ENCODE data around the gene CCDC183. TPM values are rescaled to one million over a fixed set of nuclear protein-coding genes. Genes with fewer than 3 reads are reported as not detected.

Gene CCDC183
- total and polyA plus RNA-seq, 5 donors from 2014 or later = 0.16 to 2.3 (median 0.65) TPM; not detected in 1

DNA sequence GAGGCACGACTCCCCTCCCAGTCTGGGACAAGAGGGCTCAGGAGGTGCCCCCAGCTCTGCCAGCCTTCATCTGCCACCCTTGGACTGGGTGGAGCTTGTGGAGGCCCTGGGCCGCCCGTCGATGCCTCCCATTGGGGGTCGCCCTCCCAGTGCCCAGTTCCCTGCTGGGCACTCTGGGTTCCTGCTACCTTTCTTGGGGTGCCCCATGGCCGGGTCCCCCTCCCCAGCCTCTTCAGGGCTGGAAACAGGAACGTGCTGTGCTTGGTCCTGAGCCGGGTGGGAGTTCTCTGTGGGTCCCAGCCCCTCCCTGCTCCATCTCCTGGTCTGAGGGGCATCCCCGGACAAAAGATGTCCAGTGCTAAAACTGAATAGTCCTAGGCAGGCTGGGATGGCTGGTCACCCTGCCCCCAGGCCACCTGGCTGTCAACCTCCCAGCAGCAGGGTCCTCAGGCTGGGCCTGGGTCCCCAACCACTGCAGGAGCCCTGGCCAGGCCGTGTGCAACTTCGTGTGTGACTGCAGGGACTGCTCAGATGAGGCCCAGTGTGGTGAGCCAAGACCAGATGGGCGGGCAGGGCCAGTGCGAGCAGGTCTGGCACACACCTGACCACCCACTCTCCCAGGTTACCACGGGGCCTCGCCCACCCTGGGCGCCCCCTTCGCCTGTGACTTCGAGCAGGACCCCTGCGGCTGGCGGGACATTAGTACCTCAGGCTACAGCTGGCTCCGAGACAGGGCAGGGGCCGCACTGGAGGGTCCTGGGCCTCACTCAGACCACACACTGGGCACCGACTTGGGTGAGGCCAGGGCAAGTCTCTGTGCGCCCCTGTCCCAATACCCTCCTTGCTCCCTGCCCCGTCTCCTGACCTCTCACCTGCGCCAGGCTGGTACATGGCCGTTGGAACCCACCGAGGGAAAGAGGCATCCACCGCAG lies 56.8 kb downstream of the CCDC183 start:
- Histone ChIP-seq H3K27ac (ENCODE audit: insufficient read depth, low read length, poor library complexity, severe bottlenecking) (no peak overlapping the region), H3K36me3 (ENCODE audit: control insufficient read depth, insufficient read depth, low read length) (no peaks in the 10 kb centered on the region), H3K9me3 (ENCODE audit: control insufficient read depth in 2 of 2, low read length in 2 of 2) (no peaks in the 10 kb centered on the region), H3K4me1 (ENCODE audit: control insufficient read depth, insufficient read depth, low read length, poor library complexity, severe bottlenecking) (peaks cover 18% of the 10 kb centered on the region), H3K4me3 (ENCODE audit: low read depth, low read length) (no peak overlapping the region), H3K27me3 (ENCODE audit: control insufficient read depth, insufficient read depth, low read length) (no peaks in the 10 kb centered on the region)
- no peak overlapping the region for H3K27ac Mint-ChIP-seq
- H3K4me1 Mint-ChIP-seq = peaks cover 0 to 11% (median 3%) of the 10 kb centered on the region in 4 donors
- H3K4me3 Mint-ChIP-seq = peak overlapping the region in 1 of 4 donors; percentile 49
- ATAC-seq (ENCODE audit: low read depth in 2 of 2) (no peak), DNase-seq (no peak)
- no peaks in the 10 kb centered on the region for H3K36me3 Mint-ChIP-seq
- peaks cover 8% of the 10 kb centered on the region for H3K27me3 Mint-ChIP-seq
- peaks cover 0 to 2% (median 0%) of the 10 kb centered on the region in 7 donors for H3K9me3 Mint-ChIP-seq

- H3K36me3 Mint-ChIP-seq = no peaks in the 10 kb centered on the region
- no peaks in the 10 kb centered on the region for H3K27me3 ChIP-seq (ENCODE audit: control insufficient read depth, insufficient read depth, low read length)
- H3K9me3 ChIP-seq (ENCODE audit: control insufficient read depth in 2 of 2, low read length in 2 of 2) = no peaks in the 10 kb centered on the region
- H3K4me1 Mint-ChIP-seq = peaks cover 0 to 9% (median 3%) of the 10 kb centered on the region in 4 donors
- DNase-seq (no peak), ATAC-seq (ENCODE audit: low read depth in 2 of 2) (no peak)
- peak overlapping the region in 1 of 4 donors; percentile 21 for H3K4me3 Mint-ChIP-seq
- no peak overlapping the region for H3K4me3 ChIP-seq (ENCODE audit: low read depth, low read length)
- peaks cover 0 to 2% (median 0%) of the 10 kb centered on the region in 7 donors for H3K9me3 Mint-ChIP-seq
- H3K27me3 Mint-ChIP-seq = peaks cover 8% of the 10 kb centered on the region
- no peak overlapping the region for H3K27ac Mint-ChIP-seq
- H3K27ac ChIP-seq (ENCODE audit: insufficient read depth, low read length, poor library complexity, severe bottlenecking) = no peak overlapping the region
- H3K36me3 ChIP-seq (ENCODE audit: control insufficient read depth, insufficient read depth, low read length) = no peaks in the 10 kb centered on the region
- H3K4me1 ChIP-seq (ENCODE audit: control insufficient read depth, insufficient read depth, low read length, poor library complexity, severe bottlenecking) = peaks cover 11% of the 10 kb centered on the region
Measured at GRCh38 chr9:136853596-136854112, 57.5 kb downstream of the CCDC183 start.

- Histone ChIP-seq H3K27ac (ENCODE audit: insufficient read depth, low read length, poor library complexity, severe bottlenecking) (no peak overlapping the region), H3K4me1 (ENCODE audit: control insufficient read depth, insufficient read depth, low read length, poor library complexity, severe bottlenecking) (peaks cover 7% of the 10 kb centered on the region), H3K36me3 (ENCODE audit: control insufficient read depth, insufficient read depth, low read length) (no peaks in the 10 kb centered on the region), H3K27me3 (ENCODE audit: control insufficient read depth, insufficient read depth, low read length) (no peaks in the 10 kb centered on the region), H3K9me3 (ENCODE audit: control insufficient read depth in 2 of 2, low read length in 2 of 2) (no peaks in the 10 kb centered on the region), H3K4me3 (ENCODE audit: low read depth, low read length) (no peak overlapping the region)
- H3K36me3 Mint-ChIP-seq = no peaks in the 10 kb centered on the region
- H3K27me3 Mint-ChIP-seq = peaks cover 3% of the 10 kb centered on the region
- H3K4me1 Mint-ChIP-seq = peaks cover 0 to 5% (median under 1%) of the 10 kb centered on the region in 4 donors
- DNase-seq (no peak), ATAC-seq (ENCODE audit: low read depth in 2 of 2) (no peak)
- H3K9me3 Mint-ChIP-seq = no peaks in the 10 kb centered on the region
- H3K4me3 Mint-ChIP-seq = no peak overlapping the region
- no peak overlapping the region for H3K27ac Mint-ChIP-seq
Measured at GRCh38 chr9:136854113-136854841, 58.1 kb downstream of the CCDC183 start.

DNA sequence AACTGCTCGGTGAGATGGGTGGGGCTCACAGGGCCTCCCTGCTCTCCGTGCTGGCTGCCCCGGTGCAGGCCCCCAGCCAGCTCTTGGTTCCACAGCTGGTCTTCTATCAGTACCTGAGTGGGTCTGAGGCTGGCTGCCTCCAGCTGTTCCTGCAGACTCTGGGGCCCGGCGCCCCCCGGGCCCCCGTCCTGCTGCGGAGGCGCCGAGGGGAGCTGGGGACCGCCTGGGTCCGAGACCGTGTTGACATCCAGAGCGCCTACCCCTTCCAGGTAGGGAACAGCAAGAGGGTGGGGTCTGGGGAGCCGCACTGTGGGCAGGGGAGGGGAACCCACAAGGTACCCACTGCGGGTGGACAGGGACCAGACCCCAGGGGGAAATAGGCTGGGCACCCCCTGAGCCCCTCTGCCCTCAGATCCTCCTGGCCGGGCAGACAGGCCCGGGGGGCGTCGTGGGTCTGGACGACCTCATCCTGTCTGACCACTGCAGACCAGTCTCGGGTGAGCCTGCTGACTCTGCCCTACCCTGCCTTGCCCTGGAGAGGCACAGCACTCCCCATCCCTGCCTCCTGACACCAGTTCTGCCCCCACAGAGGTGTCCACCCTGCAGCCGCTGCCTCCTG lies 58.8 kb downstream of the CCDC183 start:
- H3K36me3 Mint-ChIP-seq = no peaks in the 10 kb centered on the region
- peaks cover 0 to 2% (median 0%) of the 10 kb centered on the region in 4 donors for H3K4me1 Mint-ChIP-seq
- no peaks in the 10 kb centered on the region for H3K27me3 Mint-ChIP-seq
- no peak overlapping the region for H3K27ac ChIP-seq (ENCODE audit: insufficient read depth, low read length, poor library complexity, severe bottlenecking)
- H3K4me3 ChIP-seq (ENCODE audit: low read depth, low read length) = no peak overlapping the region
- no peaks in the 10 kb centered on the region for H3K27me3 ChIP-seq (ENCODE audit: control insufficient read depth, insufficient read depth, low read length)
- no peaks in the 10 kb centered on the region for H3K36me3 ChIP-seq (ENCODE audit: control insufficient read depth, insufficient read depth, low read length)
- no peaks in the 10 kb centered on the region for H3K9me3 ChIP-seq (ENCODE audit: control insufficient read depth in 2 of 2, low read length in 2 of 2)
- no peak for DNase-seq
- ATAC-seq (ENCODE audit: low read depth in 2 of 2) = no peak
- no peaks in the 10 kb centered on the region for H3K9me3 Mint-ChIP-seq
- no peak overlapping the region for H3K27ac Mint-ChIP-seq
- no peak overlapping the region for H3K4me3 Mint-ChIP-seq
- H3K4me1 ChIP-seq (ENCODE audit: control insufficient read depth, insufficient read depth, low read length, poor library complexity, severe bottlenecking) = peaks cover 4% of the 10 kb centered on the region

DNA sequence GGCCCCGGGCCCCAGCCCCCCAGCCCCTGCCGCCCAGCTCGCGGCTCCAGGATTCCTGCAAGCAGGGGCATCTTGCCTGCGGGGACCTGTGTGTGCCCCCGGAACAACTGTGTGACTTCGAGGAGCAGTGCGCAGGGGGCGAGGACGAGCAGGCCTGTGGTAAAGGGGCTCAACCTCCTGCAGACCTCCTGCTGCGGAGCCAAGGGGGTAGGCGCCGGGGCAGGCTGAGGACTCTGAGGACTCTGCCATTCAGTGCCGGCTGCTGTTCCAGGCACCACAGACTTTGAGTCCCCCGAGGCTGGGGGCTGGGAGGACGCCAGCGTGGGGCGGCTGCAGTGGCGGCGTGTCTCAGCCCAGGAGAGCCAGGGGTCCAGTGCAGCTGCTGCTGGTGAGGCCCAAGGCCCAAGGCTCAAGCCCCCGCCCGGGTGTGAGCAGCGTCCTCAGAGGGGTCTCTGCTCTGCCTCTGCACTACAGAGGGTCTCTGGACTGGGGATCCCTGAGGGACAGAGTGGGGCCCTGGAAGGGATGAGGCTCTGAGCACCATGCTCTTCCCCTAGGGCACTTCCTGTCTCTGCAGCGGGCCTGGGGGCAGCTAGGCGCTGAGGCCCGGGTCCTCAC lies 59.4 kb downstream of the CCDC183 start:
- H3K27me3 ChIP-seq (ENCODE audit: control insufficient read depth, insufficient read depth, low read length) = no peaks in the 10 kb centered on the region
- H3K4me3 ChIP-seq (ENCODE audit: low read depth, low read length) = no peak overlapping the region
- ATAC-seq (ENCODE audit: low read depth in 2 of 2) (no peak), DNase-seq (no peak)
- no peak overlapping the region for H3K27ac ChIP-seq (ENCODE audit: insufficient read depth, low read length, poor library complexity, severe bottlenecking)
- H3K9me3 Mint-ChIP-seq = no peaks in the 10 kb centered on the region
- H3K36me3 Mint-ChIP-seq = no peaks in the 10 kb centered on the region
- no peaks in the 10 kb centered on the region for H3K36me3 ChIP-seq (ENCODE audit: control insufficient read depth, insufficient read depth, low read length)
- peak overlapping the region in 1 of 4 donors; percentile 32 for H3K4me3 Mint-ChIP-seq
- H3K4me1 ChIP-seq (ENCODE audit: control insufficient read depth, insufficient read depth, low read length, poor library complexity, severe bottlenecking) = no peaks in the 10 kb centered on the region
- H3K9me3 ChIP-seq (ENCODE audit: control insufficient read depth in 2 of 2, low read length in 2 of 2) = no peaks in the 10 kb centered on the region
- H3K4me1 Mint-ChIP-seq = peaks cover 0 to 2% (median 0%) of the 10 kb centered on the region in 4 donors
- H3K27me3 Mint-ChIP-seq = no peaks in the 10 kb centered on the region
- H3K27ac Mint-ChIP-seq = peak overlapping the region in 1 of 3 donors; percentile 14

DNA sequence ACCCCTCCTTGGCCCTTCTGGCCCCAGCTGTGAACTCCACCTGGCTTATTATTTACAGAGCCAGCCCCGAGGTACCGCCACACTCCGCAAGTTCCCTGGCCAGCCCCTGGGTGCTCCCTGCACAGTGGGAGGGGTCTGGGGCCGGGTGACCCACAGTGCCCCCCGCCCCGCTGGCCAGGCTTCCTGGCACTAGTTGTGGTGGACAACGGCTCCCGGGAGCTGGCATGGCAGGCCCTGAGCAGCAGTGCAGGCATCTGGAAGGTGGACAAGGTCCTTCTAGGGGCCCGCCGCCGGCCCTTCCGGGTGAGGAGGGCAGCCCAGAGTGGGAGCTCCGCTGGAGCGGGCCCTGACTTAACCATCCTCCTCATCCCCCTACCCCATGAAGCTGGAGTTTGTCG lies 59.9 kb downstream of the CCDC183 start:
- Histone ChIP-seq H3K27ac (ENCODE audit: insufficient read depth, low read length, poor library complexity, severe bottlenecking) (no peak overlapping the region), H3K36me3 (ENCODE audit: control insufficient read depth, insufficient read depth, low read length) (peaks cover under 1% of the 10 kb centered on the region), H3K4me1 (ENCODE audit: control insufficient read depth, insufficient read depth, low read length, poor library complexity, severe bottlenecking) (no peaks in the 10 kb centered on the region), H3K9me3 (ENCODE audit: control insufficient read depth in 2 of 2, low read length in 2 of 2) (no peaks in the 10 kb centered on the region), H3K27me3 (ENCODE audit: control insufficient read depth, insufficient read depth, low read length) (no peaks in the 10 kb centered on the region), H3K4me3 (ENCODE audit: low read depth, low read length) (no peak overlapping the region)
- ATAC-seq (ENCODE audit: low read depth in 2 of 2) = no peak
- peak overlapping the region in 1 of 3 donors; percentile 14 for H3K27ac Mint-ChIP-seq
- DNase-seq = no peak
- H3K27me3 Mint-ChIP-seq = no peaks in the 10 kb centered on the region
- peak overlapping the region in 1 of 4 donors; percentile 32 for H3K4me3 Mint-ChIP-seq
- H3K36me3 Mint-ChIP-seq = no peaks in the 10 kb centered on the region
- H3K4me1 Mint-ChIP-seq = peaks cover 0 to 2% (median 0%) of the 10 kb centered on the region in 4 donors
- H3K9me3 Mint-ChIP-seq = no peaks in the 10 kb centered on the region

DNA sequence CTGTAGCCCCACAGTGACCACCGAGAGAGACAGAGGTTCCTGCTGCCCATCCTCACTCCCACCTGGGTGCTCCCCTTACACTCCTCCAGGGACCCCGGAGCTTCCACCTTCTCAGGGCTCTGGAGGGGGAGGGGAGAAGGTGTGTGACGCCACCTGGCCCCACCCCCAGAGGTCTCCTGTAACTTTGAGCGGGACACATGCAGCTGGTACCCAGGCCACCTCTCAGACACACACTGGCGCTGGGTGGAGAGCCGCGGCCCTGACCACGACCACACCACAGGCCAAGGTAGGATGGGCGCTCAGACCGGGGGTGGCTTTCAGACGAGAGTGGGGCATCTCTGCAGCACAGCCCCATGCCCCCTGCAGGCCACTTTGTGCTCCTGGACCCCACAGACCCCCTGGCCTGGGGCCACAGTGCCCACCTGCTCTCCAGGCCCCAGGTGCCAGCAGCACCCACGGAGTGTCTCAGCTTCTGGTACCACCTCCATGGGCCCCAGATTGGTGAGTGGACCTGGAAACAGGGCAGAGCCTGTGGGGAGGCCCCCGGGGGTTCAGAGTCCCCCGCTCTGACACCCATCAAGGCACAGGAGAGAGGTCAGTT lies 60.5 kb downstream of the CCDC183 start:
- no peaks in the 10 kb centered on the region for H3K9me3 Mint-ChIP-seq
- H3K4me3 ChIP-seq (ENCODE audit: low read depth, low read length) = no peak overlapping the region
- H3K4me1 ChIP-seq (ENCODE audit: control insufficient read depth, insufficient read depth, low read length, poor library complexity, severe bottlenecking) = no peaks in the 10 kb centered on the region
- no peaks in the 10 kb centered on the region for H3K27me3 ChIP-seq (ENCODE audit: control insufficient read depth, insufficient read depth, low read length)
- DNase-seq (no peak), ATAC-seq (ENCODE audit: low read depth in 2 of 2) (no peak)
- H3K36me3 Mint-ChIP-seq = no peaks in the 10 kb centered on the region
- no peak overlapping the region for H3K27ac Mint-ChIP-seq
- H3K27ac ChIP-seq (ENCODE audit: insufficient read depth, low read length, poor library complexity, severe bottlenecking) = no peak overlapping the region
- peaks cover 0 to 2% (median 0%) of the 10 kb centered on the region in 4 donors for H3K4me1 Mint-ChIP-seq
- H3K9me3 ChIP-seq (ENCODE audit: control insufficient read depth in 2 of 2, low read length in 2 of 2) = no peaks in the 10 kb centered on the region
- peaks cover 4% of the 10 kb centered on the region for H3K36me3 ChIP-seq (ENCODE audit: control insufficient read depth, insufficient read depth, low read length)
- H3K4me3 Mint-ChIP-seq = no peak overlapping the region
- H3K27me3 Mint-ChIP-seq = no peaks in the 10 kb centered on the region
